GM23338 (cell line): ENCODE measurements around the gene CAPN7. TPM values are rescaled to one million over a fixed set of nuclear protein-coding genes. Genes with fewer than 3 reads are reported as not detected.

ENCODE experiments used
- ATAC-seq: fragments of 200-7000 bp; cut with Tn5 transposase; 3 replicates; pipeline ENCODE4 v1.9.1; 2020
- DNase-seq: peaks from one replicate; pipeline ENCODE4 v3.0.0-alpha.2; 2015; ENCODE audit warnings: low spot score
- H2AFZ ChIP-seq: fragments of 200-600 bp; sonication (generic); 2 replicates; pipeline ENCODE4 v1.8.0; 2016; ENCODE audit warnings: antibody characterized with exemption, mild to moderate bottlenecking, moderate library complexity
- H3F3A ChIP-seq: fragments of 200-600 bp; sonication (generic); replicated peaks from 2 replicates; pipeline ENCODE4 v1.8.0; 2017; ENCODE audit warnings: antibody characterized with exemption, mixed run types, low read depth
- H3K27ac ChIP-seq: fragments of 200-600 bp; sonication (generic); 2 replicates; pipeline ENCODE4 v1.6.1; 2016; ENCODE audit warnings: low read depth
- H3K27me3 ChIP-seq: fragments of 200-600 bp; sonication (generic); 2 replicates; pipeline ENCODE4 v1.8.0; 2016; ENCODE audit warnings: mild to moderate bottlenecking, mixed run types, moderate library complexity; ENCODE audit not compliant: insufficient read depth
- H3K36me3 ChIP-seq: fragments of 200-600 bp; sonication (generic); 2 replicates; pipeline ENCODE4 v1.8.0; 2016; ENCODE audit warnings: mild to moderate bottlenecking; ENCODE audit not compliant: insufficient read depth
- H3K4me1 ChIP-seq: fragments of 200-600 bp; sonication (generic); 2 replicates; pipeline ENCODE4 v1.8.0; 2016; ENCODE audit warnings: mild to moderate bottlenecking, moderate library complexity; ENCODE audit not compliant: insufficient read depth
- H3K4me2 ChIP-seq: fragments of 200-600 bp; sonication (generic); 2 replicates; pipeline ENCODE4 v1.7.1; 2017; ENCODE audit warnings: mixed run types
- H3K4me3 ChIP-seq: fragments of 200-600 bp; sonication (generic); 2 replicates; pipeline ENCODE4 v1.6.1; 2016; ENCODE audit warnings: mixed run types
- H3K79me2 ChIP-seq: fragments of 200-600 bp; sonication (generic); replicated peaks from 2 replicates; pipeline ENCODE4 v1.8.0; 2017; ENCODE audit warnings: mild to moderate bottlenecking; ENCODE audit not compliant: insufficient read depth
- H3K9me2 ChIP-seq: fragments of 200-600 bp; sonication (generic); 2 replicates; pipeline ENCODE4 v1.8.0; 2017; ENCODE audit not compliant: insufficient read depth
- H4K20me1 ChIP-seq: fragments of 200-600 bp; sonication (generic); replicated peaks from 2 replicates; pipeline ENCODE4 v1.8.0; 2017; ENCODE audit warnings: mild to moderate bottlenecking; ENCODE audit not compliant: insufficient read depth
- H3K27ac Mint-ChIP-seq: 2 replicates; pipeline ENCODE4 v1.8.0; 2020; ENCODE audit warnings: inconsistent platforms, mild to moderate bottlenecking, moderate library complexity, mixed read lengths
- H3K27me3 Mint-ChIP-seq: 3 replicates; pipeline ENCODE4 v1.8.0; 2022; ENCODE audit warnings: low read depth, mild to moderate bottlenecking, moderate library complexity, mixed read lengths, inconsistent platforms; ENCODE audit not compliant: insufficient read depth, poor library complexity
- H3K36me3 Mint-ChIP-seq: 3 replicates; pipeline ENCODE4 v1.8.0; 2021; ENCODE audit warnings: low read depth, mild to moderate bottlenecking, inconsistent platforms, moderate library complexity, mixed read lengths
- H3K4me1 Mint-ChIP-seq: 3 replicates; pipeline ENCODE4 v1.8.0; 2020; ENCODE audit warnings: mild to moderate bottlenecking, inconsistent platforms, mixed read lengths
- H3K4me3 Mint-ChIP-seq: 3 replicates; pipeline ENCODE4 v1.8.0; 2021; ENCODE audit warnings: moderate library complexity, mild to moderate bottlenecking, inconsistent platforms, mixed read lengths
- H3K9me3 Mint-ChIP-seq: 3 replicates; pipeline ENCODE4 v1.8.0; 2020; ENCODE audit warnings: moderate library complexity, mild to moderate bottlenecking, inconsistent platforms, mixed read lengths
- CREB1 ChIP-seq: fragments of 250-450 bp; sonication (Bioruptor Pico); IDR thresholded peaks from 2 replicates; pipeline ENCODE4 v1.5.0; 2020; ENCODE audit warnings: low read depth, mild to moderate bottlenecking, moderate library complexity
- EZH2phosphoT487 ChIP-seq: fragments of 200-600 bp; sonication (generic); IDR thresholded peaks from one replicate; pipeline ENCODE4 v1.8.1; 2018; ENCODE audit warnings: antibody characterized with exemption; ENCODE audit not compliant: unreplicated experiment
- NANOG ChIP-seq: IDR thresholded peaks from 2 replicates; pipeline ENCODE4 v1.6.1; 2016; ENCODE audit warnings: antibody characterized with exemption, borderline replicate concordance
- POLR2AphosphoS5 ChIP-seq: IDR thresholded peaks from 2 replicates; pipeline ENCODE4 v1.6.1; 2016; ENCODE audit warnings: antibody characterized with exemption, low read depth
- REST ChIP-seq: IDR thresholded peaks from one replicate; pipeline ENCODE4 v1.6.1; 2018; ENCODE audit warnings: antibody characterized with exemption; ENCODE audit not compliant: unreplicated experiment
- STAT1 ChIP-seq: IDR thresholded peaks from one replicate; pipeline ENCODE4 v1.6.1; 2016; ENCODE audit warnings: antibody characterized with exemption; ENCODE audit not compliant: unreplicated experiment
- ZNF114 ChIP-seq: fragments of 250-450 bp; sonication (Bioruptor Pico); IDR thresholded peaks from 2 replicates; pipeline ENCODE4 v1.5.0; 2020; ENCODE audit warnings: mild to moderate bottlenecking, moderate library complexity
- polyA plus RNA-seq: library from polyadenylated mRNA; unstranded; fragments of >200 nt; fragmentation: Nextera tagmentation; extraction: Ambion mirVana; gene quantifications from 2 replicates; pipeline ENCODE4 v1.2.1, GENCODE V29; 2016
- total RNA-seq: library from RNA; depleted of rRNA; stranded (reverse); fragments of >200 nt; shearing (Covaris generic); gene quantifications from 2 replicates; pipeline ENCODE4 v1.2.3, GENCODE V29; 2014
- TF ChIP-seq, protein P1 (sequence below), 2 experiments: fragments of 200-600 bp in 1 of 2; sonication (generic) in 1 of 2; conservative IDR thresholded peaks; 2 replicates each; pipeline versions ENCODE4 v1.5.1 to v1.6.1; 2016 to 2017; ENCODE audit warnings: antibody characterized with exemption in 2 of 2, low read depth in 2 of 2, mild to moderate bottlenecking in 2 of 2, moderate library complexity in 1 of 2
- TF ChIP-seq, protein P2 (sequence below): fragments of 250-450 bp; sonication (Bioruptor Pico); IDR thresholded peaks from 2 replicates; pipeline ENCODE4 v1.5.0; 2020; ENCODE audit warnings: mild to moderate bottlenecking, moderate library complexity

Gene CAPN7
- total and polyA plus RNA-seq, 2 experiments from 2014 or later = 9.9 to 18.1 TPM

- TF ChIP-seq REST (no peak), EZH2phosphoT487 (no peak), NANOG (no peak)
- TF ChIP-seq, protein P1, sequence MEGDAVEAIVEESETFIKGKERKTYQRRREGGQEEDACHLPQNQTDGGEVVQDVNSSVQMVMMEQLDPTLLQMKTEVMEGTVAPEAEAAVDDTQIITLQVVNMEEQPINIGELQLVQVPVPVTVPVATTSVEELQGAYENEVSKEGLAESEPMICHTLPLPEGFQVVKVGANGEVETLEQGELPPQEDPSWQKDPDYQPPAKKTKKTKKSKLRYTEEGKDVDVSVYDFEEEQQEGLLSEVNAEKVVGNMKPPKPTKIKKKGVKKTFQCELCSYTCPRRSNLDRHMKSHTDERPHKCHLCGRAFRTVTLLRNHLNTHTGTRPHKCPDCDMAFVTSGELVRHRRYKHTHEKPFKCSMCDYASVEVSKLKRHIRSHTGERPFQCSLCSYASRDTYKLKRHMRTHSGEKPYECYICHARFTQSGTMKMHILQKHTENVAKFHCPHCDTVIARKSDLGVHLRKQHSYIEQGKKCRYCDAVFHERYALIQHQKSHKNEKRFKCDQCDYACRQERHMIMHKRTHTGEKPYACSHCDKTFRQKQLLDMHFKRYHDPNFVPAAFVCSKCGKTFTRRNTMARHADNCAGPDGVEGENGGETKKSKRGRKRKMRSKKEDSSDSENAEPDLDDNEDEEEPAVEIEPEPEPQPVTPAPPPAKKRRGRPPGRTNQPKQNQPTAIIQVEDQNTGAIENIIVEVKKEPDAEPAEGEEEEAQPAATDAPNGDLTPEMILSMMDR (conservative IDR thresholded peaks at IDR 0.05; ENCODE audit: low read depth in 2 of 2) = no peak
Observed at GRCh38 chr3:15256861-15257341, 50.9 kb downstream of the CAPN7 start (continued).

- peaks cover 25% of the 10 kb centered on the region for H3K36me3 Mint-ChIP-seq
- no peaks in the 10 kb centered on the region for H3K9me3 Mint-ChIP-seq
- Histone ChIP-seq H3K4me2 (no peak overlapping the region), H3K4me3 (no peak overlapping the region), H2AFZ (no peak overlapping the region), H3K27me3 (no peaks in the 10 kb centered on the region), H3K27ac (no peak overlapping the region), H3K9me2 (peaks cover 3% of the 10 kb centered on the region; the same call in 1 of the 2 replicates), H3F3A (no peaks in the 10 kb centered on the region), H4K20me1 (no peaks in the 10 kb centered on the region), H3K36me3 (peaks cover 12% of the 10 kb centered on the region; the same call in 1 of the 2 replicates), H3K4me1 (no peaks in the 10 kb centered on the region), H3K79me2 (no peaks in the 10 kb centered on the region)
- H3K27me3 Mint-ChIP-seq = peaks cover 5% of the 10 kb centered on the region
- no peak overlapping the region for H3K4me3 Mint-ChIP-seq
- H3K27ac Mint-ChIP-seq = no peak overlapping the region
- ATAC-seq (no peak), DNase-seq (no peak)
- no peaks in the 10 kb centered on the region for H3K4me1 Mint-ChIP-seq
- TF ChIP-seq, protein P2, sequence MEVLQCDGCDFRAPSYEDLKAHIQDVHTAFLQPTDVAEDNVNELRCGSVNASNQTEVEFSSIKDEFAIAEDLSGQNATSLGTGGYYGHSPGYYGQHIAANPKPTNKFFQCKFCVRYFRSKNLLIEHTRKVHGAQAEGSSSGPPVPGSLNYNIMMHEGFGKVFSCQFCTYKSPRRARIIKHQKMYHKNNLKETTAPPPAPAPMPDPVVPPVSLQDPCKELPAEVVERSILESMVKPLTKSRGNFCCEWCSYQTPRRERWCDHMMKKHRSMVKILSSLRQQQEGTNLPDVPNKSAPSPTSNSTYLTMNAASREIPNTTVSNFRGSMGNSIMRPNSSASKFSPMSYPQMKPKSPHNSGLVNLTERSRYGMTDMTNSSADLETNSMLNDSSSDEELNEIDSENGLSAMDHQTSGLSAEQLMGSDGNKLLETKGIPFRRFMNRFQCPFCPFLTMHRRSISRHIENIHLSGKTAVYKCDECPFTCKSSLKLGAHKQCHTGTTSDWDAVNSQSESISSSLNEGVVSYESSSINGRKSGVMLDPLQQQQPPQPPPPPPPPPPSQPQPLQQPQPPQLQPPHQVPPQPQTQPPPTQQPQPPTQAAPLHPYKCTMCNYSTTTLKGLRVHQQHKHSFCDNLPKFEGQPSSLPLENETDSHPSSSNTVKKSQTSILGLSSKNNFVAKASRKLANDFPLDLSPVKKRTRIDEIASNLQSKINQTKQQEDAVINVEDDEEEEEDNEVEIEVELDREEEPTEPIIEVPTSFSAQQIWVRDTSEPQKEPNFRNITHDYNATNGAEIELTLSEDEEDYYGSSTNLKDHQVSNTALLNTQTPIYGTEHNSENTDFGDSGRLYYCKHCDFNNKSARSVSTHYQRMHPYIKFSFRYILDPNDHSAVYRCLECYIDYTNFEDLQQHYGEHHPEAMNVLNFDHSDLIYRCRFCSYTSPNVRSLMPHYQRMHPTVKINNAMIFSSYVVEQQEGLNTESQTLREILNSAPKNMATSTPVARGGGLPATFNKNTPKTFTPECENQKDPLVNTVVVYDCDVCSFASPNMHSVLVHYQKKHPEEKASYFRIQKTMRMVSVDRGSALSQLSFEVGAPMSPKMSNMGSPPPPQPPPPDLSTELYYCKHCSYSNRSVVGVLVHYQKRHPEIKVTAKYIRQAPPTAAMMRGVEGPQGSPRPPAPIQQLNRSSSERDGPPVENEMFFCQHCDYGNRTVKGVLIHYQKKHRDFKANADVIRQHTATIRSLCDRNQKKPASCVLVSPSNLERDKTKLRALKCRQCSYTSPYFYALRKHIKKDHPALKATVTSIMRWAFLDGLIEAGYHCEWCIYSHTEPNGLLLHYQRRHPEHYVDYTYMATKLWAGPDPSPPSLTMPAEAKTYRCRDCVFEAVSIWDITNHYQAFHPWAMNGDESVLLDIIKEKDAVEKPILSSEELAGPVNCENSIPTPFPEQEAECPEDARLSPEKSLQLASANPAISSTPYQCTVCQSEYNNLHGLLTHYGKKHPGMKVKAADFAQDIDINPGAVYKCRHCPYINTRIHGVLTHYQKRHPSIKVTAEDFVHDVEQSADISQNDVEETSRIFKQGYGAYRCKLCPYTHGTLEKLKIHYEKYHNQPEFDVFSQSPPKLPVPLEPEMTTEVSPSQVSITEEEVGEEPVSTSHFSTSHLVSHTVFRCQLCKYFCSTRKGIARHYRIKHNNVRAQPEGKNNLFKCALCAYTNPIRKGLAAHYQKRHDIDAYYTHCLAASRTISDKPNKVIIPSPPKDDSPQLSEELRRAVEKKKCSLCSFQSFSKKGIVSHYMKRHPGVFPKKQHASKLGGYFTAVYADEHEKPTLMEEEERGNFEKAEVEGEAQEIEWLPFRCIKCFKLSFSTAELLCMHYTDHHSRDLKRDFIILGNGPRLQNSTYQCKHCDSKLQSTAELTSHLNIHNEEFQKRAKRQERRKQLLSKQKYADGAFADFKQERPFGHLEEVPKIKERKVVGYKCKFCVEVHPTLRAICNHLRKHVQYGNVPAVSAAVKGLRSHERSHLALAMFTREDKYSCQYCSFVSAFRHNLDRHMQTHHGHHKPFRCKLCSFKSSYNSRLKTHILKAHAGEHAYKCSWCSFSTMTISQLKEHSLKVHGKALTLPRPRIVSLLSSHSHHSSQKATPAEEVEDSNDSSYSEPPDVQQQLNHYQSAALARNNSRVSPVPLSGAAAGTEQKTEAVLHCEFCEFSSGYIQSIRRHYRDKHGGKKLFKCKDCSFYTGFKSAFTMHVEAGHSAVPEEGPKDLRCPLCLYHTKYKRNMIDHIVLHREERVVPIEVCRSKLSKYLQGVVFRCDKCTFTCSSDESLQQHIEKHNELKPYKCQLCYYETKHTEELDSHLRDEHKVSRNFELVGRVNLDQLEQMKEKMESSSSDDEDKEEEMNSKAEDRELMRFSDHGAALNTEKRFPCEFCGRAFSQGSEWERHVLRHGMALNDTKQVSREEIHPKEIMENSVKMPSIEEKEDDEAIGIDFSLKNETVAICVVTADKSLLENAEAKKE = no peak
- TF ChIP-seq CREB1 = no peak
- TF ChIP-seq, protein P1 (conservative IDR thresholded peaks at IDR 0.05; ENCODE audit: low read depth in 2 of 2) = no peak
- no peak for TF ChIP-seq STAT1
- TF ChIP-seq NANOG = no peak
- TF ChIP-seq POLR2AphosphoS5 = no peak
- no peak for TF ChIP-seq ZNF114
- TF ChIP-seq EZH2phosphoT487 = no peak
Observed at GRCh38 chr3:15258720-15259119, 52.7 kb downstream of the CAPN7 start.
